ENCODE results near the gene DHPS.
A peak's percentile ranks its signal among the peaks of the same experiment; 100 is the strongest.

GRCh38 chr19:12722566-12723380 lies 41.1 kb upstream of the DHPS start:
- TF ChIP-seq EP300 (IDR thresholded peaks at IDR 0.05) (no peak), CTCF (IDR thresholded peaks at IDR 0.05) (peak in 1 of 6 experiments; percentile 17)
